OCI-M2 (cell line): ENCODE measurements around the gene UBE2I.

Experiments used
- DNase-seq: peaks from one replicate; lab custom pipeline; 2025; ENCODE audit not compliant: unreplicated experiment; lab: John Stamatoyannopoulos, UW

UBE2I gene

DNA sequence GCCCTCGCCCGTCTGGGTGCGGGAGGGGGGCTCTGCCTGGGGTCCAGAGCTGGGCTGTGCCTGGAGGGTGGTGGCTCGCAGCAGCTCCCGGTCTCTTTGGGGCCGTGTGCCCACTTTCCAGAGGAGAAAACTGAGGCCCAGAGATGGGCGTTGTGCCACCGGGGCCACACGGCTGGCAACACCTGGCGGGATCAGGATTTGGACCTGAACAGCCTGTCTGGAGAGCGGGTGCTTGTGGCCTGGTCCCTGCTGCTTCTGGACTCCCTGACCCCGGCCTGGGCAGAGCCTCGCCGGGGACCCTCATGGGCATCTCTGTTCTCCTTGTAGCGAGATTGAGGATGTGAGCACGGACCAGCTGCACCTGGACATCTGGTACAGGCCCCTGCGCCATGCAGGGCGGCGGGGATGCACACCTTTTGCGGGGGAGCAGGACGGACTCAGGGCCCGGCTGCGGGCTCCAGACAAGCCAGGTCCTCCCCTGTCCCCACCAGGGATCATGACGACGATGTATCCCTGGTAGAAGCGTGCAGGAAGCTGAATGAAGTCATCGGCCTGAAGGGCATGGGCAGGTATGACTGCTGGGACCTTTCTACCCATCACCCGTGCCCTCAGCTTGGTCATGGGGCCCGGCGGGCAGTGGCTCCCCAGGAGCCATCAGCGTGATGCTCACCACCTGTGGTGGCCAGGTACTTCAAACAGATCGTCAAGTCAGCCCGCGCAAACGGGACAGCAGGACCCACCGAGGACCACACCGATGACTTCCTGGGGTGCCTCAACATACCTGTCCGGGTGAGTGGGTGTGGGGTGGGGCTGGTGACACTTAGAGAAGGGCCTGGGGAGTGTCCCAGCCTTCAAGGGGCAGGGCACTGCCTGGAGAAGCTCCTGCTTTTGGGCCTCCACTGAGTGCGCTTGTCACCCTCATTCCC is 32.3 kb downstream of the UBE2I start:
- DNase-seq, result no peak

DNA sequence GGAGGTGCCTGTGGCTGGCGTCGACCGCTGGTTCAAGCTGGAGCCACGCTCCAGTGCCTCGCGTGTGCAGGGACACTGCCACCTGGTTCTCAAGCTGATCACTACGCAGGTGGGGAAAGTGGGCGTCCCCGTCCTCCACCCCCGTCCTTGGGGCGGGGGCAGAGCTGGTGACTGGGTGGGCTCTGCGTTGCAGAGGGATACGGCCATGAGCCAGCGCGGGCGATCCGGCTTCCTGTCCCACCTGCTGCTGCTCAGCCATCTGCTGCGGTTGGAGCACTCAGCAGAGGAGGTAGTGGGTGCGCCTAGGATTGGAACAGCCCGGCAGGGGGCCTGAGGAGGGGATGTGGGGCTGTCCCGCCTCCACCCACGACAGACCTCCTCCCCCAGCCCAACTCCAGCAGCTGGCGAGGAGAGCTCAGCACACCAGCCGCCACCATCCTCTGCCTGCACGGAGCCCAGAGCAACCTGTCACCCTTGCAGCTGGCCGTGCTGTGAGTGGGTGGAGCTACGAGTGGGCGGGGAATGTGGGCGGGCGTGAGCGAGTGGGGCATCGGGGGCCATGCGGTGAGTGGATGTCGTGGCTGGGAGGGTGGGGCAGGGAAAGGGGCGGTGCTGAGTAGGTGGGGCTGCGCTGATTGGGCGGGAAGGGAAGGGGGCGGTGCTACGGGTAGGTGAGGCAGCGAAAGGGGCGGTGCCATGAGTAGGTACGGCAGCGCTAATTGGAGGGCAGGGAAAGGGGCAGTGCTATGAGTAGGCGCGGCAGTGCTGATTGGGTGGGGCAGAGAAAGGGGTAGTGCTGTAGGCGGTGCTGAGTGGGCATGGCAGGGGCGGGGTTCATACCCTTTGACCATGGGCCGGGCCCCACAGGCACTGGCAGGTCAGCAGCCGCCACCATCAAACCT is 33.3 kb downstream of the UBE2I start:
- no peak for DNase-seq

DNA sequence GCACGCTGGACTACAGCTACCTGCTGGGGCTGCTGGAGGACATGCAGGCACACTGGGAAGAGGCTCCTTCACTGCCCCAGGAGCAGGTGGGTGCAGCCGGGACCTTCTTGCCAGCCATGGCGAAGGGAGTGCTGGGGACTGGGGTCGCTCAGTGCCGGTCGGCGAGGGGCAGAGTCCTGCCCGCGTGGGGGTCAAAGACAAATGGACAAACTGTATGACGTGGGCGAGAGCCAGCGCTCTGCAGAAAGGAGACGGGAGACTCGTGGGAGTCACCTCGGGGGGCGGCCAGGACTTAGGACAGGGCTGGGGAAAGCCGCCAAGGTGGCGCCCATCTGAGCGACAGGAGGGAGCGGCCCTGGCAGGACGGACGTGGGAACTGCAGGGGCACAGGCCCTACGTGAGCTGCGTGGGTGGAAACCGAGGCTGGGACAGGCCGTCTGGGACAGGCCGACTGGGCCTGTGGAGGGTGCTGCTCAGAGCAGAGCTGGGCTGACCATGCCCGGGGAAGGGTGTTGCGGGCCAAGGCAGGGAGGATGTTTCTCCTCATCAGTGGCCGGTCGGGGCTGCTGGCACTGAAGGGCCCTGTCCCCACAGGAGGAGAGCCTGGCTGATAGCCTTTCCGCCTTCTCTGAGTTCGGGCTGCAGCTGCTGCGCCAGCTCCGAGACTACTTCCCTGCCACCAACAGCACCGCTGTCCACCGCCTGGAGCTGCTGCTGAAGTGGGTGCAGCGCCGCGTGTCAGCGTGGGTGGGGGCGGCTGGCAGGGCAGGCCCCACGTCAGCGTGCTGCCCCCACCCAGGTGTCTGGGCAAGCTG is 34.2 kb downstream of the UBE2I start:
- no peak for DNase-seq

DNA sequence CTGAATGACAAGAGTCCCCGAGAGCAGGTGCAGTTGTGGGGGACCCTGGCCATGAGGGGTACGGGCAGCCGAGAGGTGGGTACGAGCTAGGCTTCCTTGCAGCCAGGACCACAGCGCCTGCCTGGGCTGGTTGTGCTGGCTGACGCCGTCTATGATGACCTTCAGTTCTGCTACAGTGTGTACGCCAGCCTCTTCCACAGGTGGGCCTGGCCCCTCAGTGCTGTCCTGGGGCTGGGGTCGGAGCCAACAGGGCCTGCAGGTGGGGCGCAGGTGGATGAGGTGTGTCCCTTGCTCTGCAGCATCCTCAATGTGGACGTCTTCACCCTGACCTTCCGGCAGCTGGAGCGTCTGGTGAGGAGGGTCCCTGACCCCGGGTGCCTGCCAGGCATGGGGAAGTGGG is 35.1 kb downstream of the UBE2I start:
- DNase-seq, result no peak

DNA sequence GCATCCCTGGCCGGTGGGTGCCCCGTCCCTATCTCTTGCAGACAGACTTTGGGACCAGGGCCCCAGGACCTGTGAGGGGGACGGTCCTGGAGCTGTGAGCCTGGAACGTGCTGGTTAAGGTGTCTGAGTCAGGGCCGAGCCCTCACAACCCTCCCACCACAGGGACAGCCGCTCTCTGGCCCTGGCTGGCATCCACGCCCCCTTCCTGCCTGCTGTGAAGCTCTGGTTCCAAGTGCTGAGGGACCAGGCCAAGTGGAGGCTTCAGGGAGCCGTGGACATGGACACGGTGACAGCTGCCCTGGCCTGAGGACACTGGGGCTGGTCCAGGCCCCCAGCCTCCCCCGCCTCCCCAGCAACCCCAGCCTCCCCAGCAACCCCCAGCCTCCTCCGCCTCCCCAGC is 35.7 kb downstream of the UBE2I start:
- DNase-seq, result no peak

DNA sequence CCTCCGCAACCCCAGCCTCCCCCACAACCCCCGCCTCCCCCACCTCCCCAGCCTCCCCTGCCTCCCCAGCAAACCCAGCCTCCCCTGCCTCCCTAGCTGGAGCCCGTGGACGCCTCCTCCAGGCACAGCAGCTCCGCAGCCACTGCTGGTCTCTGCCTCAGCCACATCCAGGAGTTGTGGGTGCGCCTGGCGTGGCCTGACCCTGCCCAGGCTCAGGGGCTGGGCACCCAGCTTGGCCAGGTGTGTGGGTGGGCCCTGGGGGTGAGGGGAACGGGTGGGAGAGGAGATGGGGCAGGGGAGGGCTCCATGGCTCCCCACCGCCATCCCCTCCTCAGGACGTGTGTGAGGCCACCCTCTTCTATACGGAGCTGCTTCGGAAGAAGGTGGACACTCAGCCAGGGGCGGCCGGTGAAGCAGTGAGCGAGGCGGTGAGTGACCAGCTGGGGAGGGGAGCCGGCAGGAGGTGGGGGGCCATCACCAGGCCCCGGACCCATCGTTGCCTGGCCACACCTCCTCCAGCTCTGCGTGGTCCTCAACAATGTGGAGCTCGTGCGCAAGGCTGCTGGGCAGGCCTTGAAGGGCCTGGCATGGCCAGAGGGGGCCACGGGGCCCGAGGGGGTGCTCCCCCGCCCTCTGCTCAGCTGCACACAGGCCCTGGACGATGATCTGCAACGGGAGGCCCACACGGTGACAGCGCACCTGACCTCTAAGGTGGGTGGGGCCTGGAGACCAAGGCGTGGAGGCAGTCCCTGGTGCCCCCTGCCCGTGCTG is 36.4 kb downstream of the UBE2I start:
- no peak for DNase-seq

DNA sequence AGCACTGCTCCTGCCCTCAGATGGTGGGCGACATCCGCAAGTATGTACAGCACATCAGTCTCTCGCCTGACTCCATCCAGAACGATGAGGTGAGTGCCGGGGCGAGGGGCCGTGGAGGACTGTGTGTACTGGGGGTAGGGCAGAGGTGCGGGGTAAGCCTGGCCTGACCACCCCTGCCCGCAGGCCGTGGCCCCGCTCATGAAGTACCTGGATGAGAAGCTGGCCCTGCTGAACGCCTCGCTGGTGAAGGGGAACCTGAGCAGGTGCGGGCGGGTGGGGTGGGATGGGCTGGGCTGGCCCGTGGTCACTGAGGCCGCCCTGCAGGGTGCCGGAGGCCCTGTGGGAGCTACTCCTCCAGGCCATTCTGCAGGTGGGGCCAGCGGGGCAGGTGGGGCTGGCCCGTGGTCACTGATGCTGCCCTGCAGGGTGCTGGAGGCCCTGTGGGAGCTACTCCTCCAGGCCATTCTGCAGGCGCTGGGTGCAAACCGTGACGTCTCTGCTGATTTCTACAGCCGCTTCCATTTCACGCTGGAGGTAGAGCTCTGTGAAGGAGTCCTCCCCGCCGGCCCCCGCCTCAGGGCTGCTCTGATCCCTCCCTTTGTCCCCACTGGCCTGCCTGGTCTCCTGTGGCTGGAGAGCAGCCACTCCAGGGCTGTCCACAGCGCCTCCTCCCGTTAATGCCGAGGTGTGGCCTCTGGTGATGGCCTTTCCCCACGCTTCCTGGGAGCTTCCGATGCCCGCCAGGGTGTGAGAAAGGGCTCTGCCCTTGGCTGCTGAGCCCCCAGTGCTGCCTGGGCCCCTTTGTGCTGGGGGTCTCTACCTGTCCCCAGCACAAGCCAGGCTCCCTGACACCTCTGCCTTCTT is 37.2 kb downstream of the UBE2I start:
- DNase-seq, result no peak

DNA sequence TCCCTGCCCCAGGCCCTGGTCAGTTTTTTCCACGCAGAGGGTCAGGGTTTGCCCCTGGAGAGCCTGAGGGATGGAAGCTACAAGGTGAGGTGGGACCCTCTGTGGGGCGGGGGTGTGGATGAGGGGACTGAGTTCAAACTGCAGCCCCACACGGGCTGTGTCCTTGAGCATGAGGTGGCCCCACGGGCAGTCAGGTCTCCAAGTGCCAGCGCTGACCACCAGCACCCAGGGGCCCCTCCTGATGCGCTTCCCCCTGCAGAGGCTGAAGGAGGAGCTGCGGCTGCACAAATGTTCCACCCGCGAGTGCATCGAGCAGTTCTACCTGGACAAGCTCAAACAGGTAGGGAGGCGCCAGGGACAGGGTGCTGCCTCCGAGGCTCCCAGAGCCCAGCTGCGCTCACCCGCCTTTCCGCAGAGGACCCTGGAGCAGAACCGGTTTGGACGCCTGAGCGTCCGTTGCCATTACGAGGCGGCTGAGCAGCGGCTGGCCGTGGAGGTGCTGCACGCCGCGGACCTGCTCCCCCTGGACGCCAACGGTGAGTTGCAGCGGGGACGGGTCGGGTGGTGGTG is 37.9 kb downstream of the UBE2I start:
- DNase-seq, result no peak

DNA sequence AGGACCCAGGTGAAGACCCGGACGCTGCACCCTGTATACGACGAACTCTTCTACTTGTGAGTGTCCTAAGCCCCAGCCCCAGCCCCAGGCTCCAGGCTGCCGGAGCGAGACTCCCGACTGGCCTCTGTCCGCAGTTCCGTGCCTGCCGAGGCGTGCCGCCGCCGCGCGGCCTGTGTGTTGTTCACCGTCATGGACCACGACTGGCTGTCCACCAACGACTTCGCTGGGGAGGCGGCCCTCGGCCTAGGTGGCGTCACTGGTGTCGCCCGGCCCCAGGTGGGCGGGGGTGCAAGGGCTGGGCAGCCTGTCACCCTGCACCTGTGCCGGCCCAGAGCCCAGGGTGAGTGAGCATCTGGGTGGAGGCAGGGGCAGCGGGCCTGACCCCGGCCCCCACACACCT is 38.5 kb downstream of the UBE2I start:
- DNase-seq, result no peak

DNA sequence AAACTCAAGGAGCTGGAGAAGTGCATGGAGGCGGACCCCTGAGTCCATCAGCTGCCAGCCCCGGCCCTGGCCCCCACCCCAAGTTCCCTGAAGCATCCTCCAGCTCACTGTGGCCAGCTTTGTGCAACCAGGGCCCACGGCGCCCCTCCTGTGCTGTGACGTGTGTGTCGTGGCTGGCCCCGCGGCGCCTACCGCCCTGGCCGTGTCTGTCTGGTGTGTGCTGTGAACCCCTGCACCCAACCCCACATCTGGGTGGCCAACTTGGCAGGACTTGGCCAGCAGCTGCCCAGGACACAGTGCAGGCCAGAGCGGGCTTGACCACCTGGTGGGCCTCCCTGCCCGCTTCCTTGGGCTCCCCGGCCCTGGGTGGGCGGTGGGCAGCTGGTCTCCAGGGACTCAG is 39.0 kb downstream of the UBE2I start:
- no peak for DNase-seq

DNA sequence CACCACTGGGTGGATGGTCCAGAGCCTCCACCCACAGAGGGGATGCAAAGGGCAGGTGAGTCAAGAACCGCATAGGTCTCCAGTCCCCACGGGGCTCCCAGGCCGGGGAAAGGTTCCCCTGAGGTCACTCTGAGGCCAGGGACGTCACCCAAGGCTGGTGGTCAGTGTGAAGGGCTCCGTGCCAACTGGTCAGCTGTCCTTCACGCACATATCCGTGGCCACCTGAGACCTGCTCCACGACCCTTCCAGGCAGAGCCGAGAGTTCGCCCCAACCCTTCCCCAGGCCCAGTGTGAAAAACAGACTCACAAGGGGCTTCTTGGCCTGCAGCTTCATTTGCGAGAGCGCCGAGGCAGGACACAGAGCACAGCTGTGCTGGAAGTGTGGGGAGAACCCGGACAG is 39.5 kb downstream of the UBE2I start:
- no peak for DNase-seq

DNA sequence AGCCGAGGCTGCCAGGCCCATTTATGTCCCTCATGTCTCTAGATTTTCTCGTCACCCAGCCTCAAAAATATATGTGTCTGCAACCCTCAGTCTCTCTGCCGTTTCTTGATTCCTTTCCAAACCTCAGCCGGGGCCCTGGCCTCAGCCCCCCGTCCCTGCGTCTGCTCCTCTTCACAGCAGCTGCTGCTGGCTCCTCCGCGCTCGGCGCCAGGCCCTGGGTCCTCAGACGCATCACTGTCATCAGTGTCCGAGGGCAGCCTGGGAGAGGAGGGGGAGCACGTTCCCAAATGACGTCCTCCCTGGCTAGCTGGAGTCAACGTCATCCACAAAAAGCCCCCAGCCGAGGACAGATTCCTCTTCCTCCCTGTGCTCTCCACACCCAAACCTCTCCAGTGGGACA is 39.9 kb downstream of the UBE2I start:
- no peak for DNase-seq

DNA sequence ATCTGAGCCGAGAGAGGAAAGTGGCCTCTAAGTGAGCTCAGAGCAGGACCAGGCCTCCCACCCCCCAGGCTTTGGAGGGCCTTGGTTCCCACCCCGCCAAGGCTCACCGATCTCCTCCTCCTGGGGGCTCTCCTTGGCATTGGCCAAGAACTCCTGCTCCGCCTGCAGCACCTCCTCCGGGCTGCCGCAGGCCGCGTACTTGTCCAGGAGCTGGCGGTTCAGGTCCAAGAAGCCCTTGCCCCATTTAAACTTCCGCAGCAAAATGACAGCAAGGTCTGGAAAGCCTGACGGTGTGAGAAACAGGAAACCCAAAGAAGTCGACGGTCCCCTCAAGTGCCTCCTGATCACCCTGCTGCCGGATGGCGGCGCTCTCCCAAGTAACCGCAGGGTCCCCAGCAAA is 40.5 kb downstream of the UBE2I start:
- DNase-seq, result no peak

DNA sequence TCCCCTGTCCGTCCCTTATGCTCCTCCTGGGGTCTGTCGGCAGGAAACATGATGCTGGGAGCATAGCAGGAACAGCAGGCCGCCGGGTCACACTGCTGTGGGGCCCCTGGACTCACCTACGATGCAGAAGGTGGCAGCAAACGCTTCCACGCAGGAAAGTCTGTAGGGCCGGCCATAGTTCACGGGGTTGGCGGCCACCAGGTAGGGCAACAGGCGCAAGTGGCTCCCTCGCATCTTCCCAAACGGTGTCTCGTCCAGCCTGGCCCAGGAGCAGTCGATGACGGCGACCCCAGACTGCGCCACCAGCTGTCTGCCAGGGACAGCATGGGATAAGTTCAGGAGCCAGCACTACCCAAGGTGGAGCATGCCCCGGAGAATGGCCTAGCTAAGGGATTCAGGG is 41.3 kb downstream of the UBE2I start:
- DNase-seq, result no peak

DNA sequence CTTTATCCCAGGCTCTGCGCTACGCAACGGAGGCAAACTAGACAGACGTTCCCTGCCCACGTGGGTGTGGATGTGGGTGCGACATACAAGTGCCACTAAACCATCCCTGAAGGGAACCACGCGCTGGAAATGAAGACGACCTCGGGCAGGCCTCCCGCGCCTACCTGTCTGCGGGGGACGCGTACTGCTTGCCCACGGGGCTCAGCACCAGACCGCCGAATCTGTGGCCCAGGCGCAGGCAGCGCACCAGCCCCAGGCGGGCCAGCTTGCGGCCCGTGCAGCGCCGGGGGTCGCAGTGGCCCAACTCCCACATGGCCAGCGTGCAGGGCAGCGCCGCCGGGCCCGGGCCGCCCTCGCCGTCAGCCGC is 41.8 kb downstream of the UBE2I start:
- no peak for DNase-seq

DNA sequence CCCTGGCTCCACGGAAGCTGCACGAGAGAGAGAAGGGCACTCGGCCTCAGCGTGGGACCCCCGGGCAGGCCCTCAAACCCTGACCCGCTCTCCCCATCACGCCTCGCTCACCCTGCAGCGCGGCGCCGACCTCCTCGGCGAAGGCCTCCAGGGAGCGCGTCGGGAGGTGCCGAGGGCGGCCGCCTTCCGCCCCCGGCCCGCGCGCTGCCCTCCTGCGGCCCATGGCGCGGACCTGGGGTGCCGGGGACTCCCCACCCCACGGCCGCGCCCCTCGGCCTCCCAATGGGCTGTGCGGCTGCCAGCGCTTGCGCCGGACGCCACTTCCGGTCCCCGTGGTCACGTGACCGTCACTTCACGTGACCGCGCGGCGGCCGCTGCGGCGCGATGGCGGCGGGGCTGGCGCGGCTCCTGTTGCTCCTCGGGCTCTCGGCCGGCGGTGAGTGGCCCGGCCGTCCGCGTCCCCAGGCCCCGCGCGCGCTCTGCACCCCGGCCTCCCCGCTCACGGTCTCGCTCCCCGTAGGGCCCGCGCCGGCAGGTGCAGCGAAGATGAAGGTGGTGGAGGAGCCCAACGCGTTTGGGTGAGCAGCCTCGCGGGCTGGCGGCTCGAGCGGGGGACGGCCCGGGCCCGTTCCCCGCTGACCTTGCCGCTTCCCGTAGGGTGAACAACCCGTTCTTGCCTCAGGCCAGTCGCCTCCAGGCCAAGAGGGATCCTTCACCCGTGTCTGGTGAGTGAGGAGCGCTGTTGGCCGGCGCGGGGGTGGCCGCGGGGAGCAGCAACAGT is 42.3 kb downstream of the UBE2I start, which contains the start of the genes GNPTG and TSR3:
Gene GNPTG (plus strand): TSS at position 350 of the 781 bp plus-strand sequence. CDS start 35 bp downstream, at position 385.
Gene TSR3 (minus strand): TSS at position 297 of the 781 bp plus-strand sequence. CDS start 74 bp downstream, at position 223.
- DNase-seq, result no peak

DNA sequence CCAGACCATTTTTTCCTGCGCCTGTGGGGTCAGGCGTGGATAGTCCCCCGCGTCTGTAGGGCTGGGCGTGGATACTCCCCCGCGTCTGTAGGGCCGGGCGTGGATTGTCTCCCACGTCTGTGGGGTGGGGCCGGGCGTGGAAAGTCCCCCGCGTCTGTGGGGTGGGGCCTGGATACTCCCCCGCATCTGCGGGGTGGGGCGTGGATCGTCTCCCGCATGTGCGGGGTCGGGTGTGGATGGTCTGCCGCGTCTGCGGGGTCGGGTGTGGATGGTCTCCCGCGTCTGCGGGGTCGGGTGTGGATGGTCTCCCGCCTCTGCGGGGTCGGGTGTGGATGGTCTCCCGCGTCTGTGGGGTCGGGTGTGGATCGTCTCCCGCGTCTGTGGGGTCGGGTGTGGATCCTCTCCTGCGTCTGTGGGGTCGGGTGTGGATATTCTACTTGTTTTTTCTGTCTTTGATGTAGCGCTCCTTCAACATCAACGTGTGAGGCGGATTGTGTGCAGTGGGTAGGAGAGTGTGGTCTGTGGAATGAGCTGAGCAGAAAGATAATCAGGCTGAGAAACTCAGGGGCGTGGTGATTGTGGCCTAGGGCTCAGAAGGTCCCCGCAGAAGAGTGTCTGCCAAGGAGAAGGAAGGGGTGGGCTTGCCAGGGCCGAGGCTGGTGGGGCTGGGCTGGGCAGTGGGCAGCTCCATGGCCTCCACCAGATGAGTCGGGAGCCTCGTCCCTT is 45.5 kb downstream of the UBE2I start:
- no peak for DNase-seq

DNA sequence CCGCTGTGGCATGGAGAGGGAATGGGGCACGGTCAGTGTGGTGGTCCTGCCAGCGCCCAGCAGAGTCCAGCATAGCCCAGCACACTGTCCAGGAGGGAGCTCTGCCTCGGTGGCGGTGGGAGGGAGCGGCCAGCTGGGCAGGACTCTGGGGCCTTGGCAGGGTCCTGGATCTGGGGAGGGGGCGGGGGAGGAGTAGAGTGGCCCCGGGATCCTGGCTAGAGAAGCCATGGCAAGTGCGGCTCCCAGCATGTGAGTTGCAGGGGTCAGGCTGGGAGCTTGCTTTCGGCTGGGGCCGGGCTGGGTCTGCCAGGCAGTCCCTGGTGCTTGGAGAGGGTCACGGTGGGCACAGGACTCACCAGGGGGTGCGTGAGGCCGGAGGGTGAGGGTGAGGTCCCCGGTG is 46.2 kb downstream of the UBE2I start:
- no peak for DNase-seq
